Measurements from ENCODE around the gene AHI1. TPM values are rescaled to one million over a fixed set of nuclear protein-coding genes. Genes with fewer than 3 reads are reported as not detected.

The AHI1 gene
- total and polyA plus RNA-seq, 2 experiments from 2014 or later: 17.1 to 18.4 TPM

- Histone ChIP-seq H3K36me3 (no peaks in the 10 kb centered on the region), H3K4me1 (ENCODE audit: low read depth) (no peaks in the 10 kb centered on the region), H3K27me3 (no peaks in the 10 kb centered on the region), H3K4me3 (no peak overlapping the region), H3K27ac (no peak overlapping the region), H3K9me3 (ENCODE audit: low read depth) (no peaks in the 10 kb centered on the region)
- peak in 1 of 2 donors; percentile 28 for DNase-seq (ENCODE audit: low read depth in 1 of 2, low spot score in 1 of 2)
- TF ChIP-seq CTCF (IDR thresholded peaks at IDR 0.05; ENCODE audit: low read depth, low read length): no peak
Observed at GRCh38 chr6:135358985-135359384, 138.6 kb downstream of the AHI1 start.

GRCh38 chr6:135358251-135358821, 139.2 kb downstream of the AHI1 start:
- no peak for TF ChIP-seq CTCF (IDR thresholded peaks at IDR 0.05; ENCODE audit: low read depth, low read length)
- Histone ChIP-seq H3K27me3 (no peaks in the 10 kb centered on the region), H3K36me3 (no peaks in the 10 kb centered on the region), H3K4me1 (ENCODE audit: low read depth) (no peaks in the 10 kb centered on the region), H3K9me3 (ENCODE audit: low read depth) (no peaks in the 10 kb centered on the region), H3K4me3 (no peak overlapping the region), H3K27ac (no peak overlapping the region)
- DNase-seq (ENCODE audit: low read depth in 1 of 2, low spot score in 1 of 2): peak in 1 of 2 donors; percentile 82

- TF ChIP-seq CTCF (IDR thresholded peaks at IDR 0.05; ENCODE audit: low read depth, low read length): no peak
- no peaks in the 10 kb centered on the region for H3K9me3 ChIP-seq (ENCODE audit: low read depth)
- no peak for DNase-seq (ENCODE audit: low read depth in 1 of 2, low spot score in 1 of 2)
- no peak overlapping the region for H3K4me3 ChIP-seq
- no peaks in the 10 kb centered on the region for H3K36me3 ChIP-seq
- no peaks in the 10 kb centered on the region for H3K27me3 ChIP-seq
- H3K27ac ChIP-seq: no peak overlapping the region
- no peaks in the 10 kb centered on the region for H3K4me1 ChIP-seq (ENCODE audit: low read depth)
Observed at GRCh38 chr6:135354407-135354806, 143.1 kb downstream of the AHI1 start.

- TF ChIP-seq CTCF (IDR thresholded peaks at IDR 0.05; ENCODE audit: low read depth, low read length): no peak
- no peaks in the 10 kb centered on the region for H3K4me1 ChIP-seq (ENCODE audit: low read depth)
- no peak overlapping the region for H3K27ac ChIP-seq
- no peaks in the 10 kb centered on the region for H3K9me3 ChIP-seq (ENCODE audit: low read depth)
- no peaks in the 10 kb centered on the region for H3K36me3 ChIP-seq
- no peak overlapping the region for H3K4me3 ChIP-seq
- DNase-seq (ENCODE audit: low read depth in 1 of 2, low spot score in 1 of 2): no peak
- H3K27me3 ChIP-seq: no peaks in the 10 kb centered on the region
Observed at GRCh38 chr6:135353113-135353512, 144.4 kb downstream of the AHI1 start.

GRCh38 chr6:135351635-135352034, 145.9 kb downstream of the AHI1 start:
- H3K9me3 ChIP-seq (ENCODE audit: low read depth): no peaks in the 10 kb centered on the region
- TF ChIP-seq CTCF (IDR thresholded peaks at IDR 0.05; ENCODE audit: low read depth, low read length): no peak
- H3K27me3 ChIP-seq: no peaks in the 10 kb centered on the region
- H3K4me3 ChIP-seq: no peak overlapping the region
- no peaks in the 10 kb centered on the region for H3K36me3 ChIP-seq
- H3K27ac ChIP-seq: no peak overlapping the region
- no peak for DNase-seq (ENCODE audit: low read depth in 1 of 2, low spot score in 1 of 2)
- no peaks in the 10 kb centered on the region for H3K4me1 ChIP-seq (ENCODE audit: low read depth)

All from cardiac muscle cell (in vitro differentiated cells and primary cell).